GM21526 (cell line): Measurements from ENCODE around the gene LRRC56.
A peak's percentile ranks its signal among the peaks of the same experiment; 100 is the strongest.

Source experiments
- ATAC-seq: cut with Tn5 transposase; IDR thresholded peaks from one replicate; pipeline ENCODE4 v1.9.1; 2021; ENCODE audit warnings: moderate library complexity; ENCODE audit not compliant: unreplicated experiment, low FRiP score

LRRC56 gene

DNA sequence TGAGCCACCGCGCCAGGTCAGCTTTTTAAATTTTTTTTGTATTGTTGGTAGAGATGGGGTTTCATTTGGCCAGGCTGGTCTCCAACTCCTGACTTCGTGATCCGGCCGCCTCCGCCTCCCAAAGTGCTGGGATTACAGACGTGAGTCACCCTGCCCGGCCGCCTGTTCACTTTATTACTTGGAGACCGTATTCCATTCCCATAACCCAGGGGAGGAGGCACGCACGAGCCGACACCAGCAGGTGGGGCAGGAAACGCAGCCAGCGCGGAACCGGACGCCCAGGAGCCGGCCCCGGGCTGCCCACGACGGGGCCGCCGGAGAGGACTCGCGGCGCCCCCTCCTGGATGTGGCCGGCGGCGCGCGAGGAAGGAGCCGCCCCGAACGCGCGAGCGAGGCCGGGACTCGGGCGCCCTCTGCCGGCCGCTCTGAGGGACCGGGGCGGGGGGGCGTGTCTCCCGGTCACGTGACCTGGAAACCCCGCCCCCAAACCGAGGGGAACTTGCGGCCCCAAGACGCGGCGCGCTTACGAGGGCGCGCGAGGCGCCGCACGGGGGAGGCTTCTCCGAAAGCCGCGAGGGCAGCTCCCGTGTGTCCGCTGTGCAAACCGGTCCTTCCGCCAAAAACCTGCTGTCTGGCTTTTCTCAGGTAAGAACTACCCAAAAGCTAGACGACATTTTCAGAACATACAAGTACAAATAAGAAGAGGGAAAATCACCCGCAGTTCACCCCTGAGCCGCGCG is 18.7 kb upstream of the LRRC56 start:
- peak; percentile 59 for ATAC-seq

DNA sequence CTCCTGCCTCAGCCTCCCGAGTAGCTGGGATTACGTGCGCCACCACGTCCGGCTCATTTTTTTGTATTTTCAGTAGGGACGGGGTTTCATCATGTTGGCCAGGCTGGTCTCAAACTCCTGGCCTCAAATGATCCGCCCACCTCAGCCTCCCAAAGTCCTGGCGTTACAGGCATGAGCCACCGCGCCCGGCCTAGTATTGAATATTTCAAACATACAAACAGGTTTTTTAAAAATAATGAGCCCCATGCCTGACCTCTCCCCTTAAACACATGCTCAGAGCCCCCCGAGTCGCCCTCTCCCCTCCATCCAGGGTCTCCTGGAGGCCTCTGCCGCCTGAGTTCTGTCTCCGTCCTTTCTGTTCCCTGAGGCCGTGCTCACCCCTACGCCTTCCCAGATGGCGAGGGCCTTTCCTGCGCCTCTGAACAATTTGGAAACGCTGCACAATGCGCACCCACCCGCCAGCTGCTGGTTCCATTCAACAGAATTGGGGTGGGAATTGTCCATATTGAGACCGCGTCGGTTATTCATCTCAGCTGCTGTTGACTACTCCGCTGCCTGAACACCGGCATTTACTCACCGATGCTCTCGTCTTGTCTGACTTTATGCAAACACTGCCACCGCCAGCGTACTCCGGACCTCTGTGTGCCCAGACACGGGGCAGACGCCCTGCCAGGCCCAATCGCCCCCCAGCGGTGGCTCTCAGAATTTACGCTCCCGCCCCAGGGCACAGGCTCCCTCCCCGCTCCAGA is 16.7 kb upstream of the LRRC56 start:
- ATAC-seq = no peak

- ATAC-seq = no peak
These were observed 16.1 kb upstream of the LRRC56 start for GRCh38 chr11:521177-521688.

- no peak for ATAC-seq
These were observed 11.1 kb upstream of the LRRC56 start for GRCh38 chr11:526192-526591.

DNA sequence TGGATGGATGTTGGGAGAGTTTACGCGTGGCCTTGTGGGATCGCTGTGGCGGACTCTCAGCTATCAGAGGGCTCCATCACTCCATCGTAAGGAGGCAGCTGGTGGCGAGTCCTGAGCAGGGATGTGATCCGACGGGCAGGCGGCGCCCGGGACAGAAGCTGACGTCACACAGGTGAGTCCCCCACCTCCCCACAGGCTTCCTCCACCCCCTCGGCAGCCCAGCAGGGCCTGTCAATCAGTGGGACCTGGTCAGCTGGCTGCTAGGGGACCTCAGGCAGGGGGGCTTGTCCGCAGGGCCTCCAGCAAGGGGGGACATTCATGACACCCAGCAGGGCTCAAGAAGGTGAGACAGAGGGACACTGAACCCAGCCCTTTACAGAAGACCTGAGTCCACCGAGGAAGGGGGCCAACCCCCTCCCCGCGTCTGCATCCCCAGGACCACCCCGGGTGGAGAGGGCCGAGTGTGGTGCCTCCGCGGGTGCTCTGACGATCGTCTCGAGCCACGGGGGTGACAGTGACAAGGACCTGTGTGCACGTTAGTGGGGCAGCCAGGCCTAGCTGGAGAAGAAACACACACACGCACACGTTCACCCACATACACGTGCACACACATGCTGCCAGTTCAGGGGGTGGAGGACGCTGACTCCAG is 9.0 kb upstream of the LRRC56 start:
- no peak for ATAC-seq

GRCh38 chr11:528815-529727 is 8.3 kb upstream of the LRRC56 start:
- no peak for ATAC-seq

DNA sequence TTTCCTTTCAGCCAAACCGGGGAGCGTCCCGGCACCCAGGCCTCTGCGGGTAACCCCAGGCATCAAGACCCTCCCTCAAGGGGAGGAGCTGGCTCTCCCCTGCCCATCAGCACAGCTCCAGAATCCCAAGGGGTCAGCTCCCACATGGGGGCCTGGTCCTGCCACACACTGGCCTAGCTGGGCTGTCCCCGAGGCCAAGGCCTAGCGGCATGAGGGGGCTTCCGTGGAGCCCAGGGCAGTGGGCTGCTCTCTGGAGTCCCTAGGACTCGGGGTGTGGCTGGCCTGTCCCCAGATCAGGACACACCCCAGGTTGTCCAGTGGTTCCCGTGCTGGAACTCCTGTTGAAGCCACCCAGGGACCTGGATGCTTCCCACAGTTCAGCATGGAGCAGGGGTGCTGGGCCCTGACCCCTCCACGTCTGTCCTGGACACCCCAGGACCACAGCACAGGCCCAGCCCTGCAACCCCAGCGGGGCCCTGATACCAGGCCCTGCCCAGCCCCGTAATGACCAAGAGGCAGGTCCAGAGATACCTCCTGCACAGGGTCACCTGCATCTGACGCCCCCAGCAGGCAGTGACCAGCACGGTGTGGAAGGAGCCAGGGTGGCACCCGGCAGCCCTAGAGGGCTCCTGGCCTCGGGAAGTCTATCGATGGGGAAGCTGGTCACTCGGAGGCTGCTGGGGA is 7.5 kb upstream of the LRRC56 start:
- ATAC-seq = no peak

- ATAC-seq = no peak
These were observed 6.1 kb upstream of the LRRC56 start for GRCh38 chr11:530960-531831.

GRCh38 chr11:531919-532526 is 5.3 kb upstream of the LRRC56 start:
- ATAC-seq = no peak

DNA sequence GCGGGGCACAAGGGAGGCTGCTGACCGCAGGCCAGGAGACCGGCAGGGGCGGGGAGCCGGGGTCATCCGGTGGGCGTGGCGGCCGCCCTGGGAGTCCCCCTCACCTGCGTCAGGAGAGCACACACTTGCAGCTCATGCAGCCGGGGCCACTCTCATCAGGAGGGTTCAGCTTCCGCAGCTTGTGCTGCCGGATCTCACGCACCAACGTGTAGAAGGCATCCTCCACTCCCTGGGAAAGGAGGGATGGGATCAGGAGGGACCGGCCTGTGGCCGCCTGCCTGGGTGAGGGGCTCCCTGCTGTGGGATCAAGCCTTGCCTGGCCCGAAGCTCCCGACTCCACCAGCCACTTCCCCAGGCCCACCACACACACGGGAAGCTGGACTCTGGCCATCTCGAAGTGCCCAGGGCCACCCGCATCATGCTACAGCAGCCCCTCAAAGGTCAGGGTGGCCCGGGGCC is 4.8 kb upstream of the LRRC56 start:
- no peak for ATAC-seq

GRCh38 chr11:532986-533585 is 4.2 kb upstream of the LRRC56 start:
- ATAC-seq = no peak

- no peak for ATAC-seq
These were observed 3.5 kb upstream of the LRRC56 start for GRCh38 chr11:533586-534395.

DNA sequence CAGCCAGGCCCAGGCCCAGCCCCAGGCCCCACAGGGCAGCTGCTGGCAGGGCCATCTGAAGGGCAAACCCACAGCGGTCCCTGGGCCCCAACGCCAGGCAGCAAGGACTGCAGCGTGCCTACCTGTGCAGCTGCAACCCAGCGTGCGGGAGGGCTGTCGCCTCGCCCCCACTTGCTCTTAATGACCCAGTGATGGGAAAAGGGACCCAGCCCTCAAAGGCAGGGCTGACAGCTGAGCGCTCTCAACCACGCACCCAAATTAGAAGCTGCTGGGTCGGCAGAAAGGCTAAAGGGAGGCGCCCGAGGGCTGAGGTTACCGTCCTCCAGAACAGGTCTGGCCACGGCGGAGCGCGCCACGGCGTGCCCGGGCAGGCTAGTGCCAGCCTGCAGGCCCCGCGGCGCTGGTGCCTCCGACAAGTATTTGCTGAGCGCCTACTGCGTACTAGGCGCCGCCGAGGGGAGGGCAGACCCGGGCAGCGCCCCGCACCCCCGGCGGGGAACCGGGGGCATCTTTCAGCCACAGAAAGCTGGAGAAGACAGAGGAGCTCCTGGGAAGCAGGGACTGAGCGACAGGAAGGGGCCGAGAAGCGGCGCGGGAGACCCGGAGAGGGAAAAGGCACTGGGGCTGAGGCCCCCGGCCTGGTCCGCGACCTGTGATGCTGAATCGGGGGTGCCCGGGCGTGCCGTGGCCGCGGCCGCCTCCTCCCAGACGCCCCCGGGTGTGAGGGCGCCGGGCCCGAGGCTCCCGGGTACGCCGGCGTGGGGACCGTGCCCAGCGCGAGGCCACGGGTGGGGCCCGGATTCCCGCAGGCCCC is 2.7 kb upstream of the LRRC56 start:
- ATAC-seq = no peak

DNA sequence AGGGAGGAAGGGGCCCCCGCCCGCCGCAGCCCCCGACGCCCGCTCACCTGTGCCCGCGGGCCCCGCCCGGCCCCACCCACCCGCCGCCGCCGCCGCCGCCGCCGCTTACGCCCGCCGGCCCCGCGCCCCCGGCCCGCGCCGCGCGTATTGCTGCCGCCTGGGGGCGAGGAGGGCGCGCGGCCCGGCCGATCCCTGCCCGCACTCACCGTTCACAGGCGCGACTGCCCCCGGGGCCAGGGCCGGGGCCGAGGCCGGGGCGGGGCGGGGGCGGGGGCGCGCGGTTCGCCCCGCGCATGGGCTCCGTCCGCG is 2.2 kb upstream of the LRRC56 start:
- peak; percentile 3 for ATAC-seq

GRCh38 chr11:535519-536454 is 1.5 kb upstream of the LRRC56 start, which contains the start of gene HRAS:
Gene HRAS, minus strand, starts transcription at chr11:535576.
- ATAC-seq = peak; percentile 63
